ENCODE data around the gene HS1BP3. TPM values are rescaled to one million over a fixed set of nuclear protein-coding genes. Genes with fewer than 3 reads are reported as not detected.

The HS1BP3 gene
- total and polyA plus RNA-seq, 2 of the 13 experiments (the other 11 are each of a cell fraction or from before 2014, with no cell fraction given), result 15.2 to 22.0 TPM

- TF ChIP-seq ZMYM3 (CRISPR knock-in tag; IDR thresholded peaks at IDR 0.05) (peak; percentile 55; the same call in 1 of the 2 replicates), MYNN (CRISPR knock-in tag; IDR thresholded peaks at IDR 0.05; ENCODE audit: low read depth) (no peak), EZH2 (conservative IDR thresholded peaks at IDR 0.05; ENCODE audit: low read depth, low read length) (no peak), SNAPC2 (CRISPR knock-in tag; IDR thresholded peaks at IDR 0.05) (no peak), KDM3A (CRISPR knock-in tag; IDR thresholded peaks at IDR 0.05; ENCODE audit: low read depth) (no peak), ZMAT3 (CRISPR knock-in tag; conservative IDR thresholded peaks at IDR 0.05) (0 out of 2 replicates have a peak, but pooled peaks have one; percentile 55), RBM22 (optimal IDR thresholded peaks at IDR 0.05; ENCODE audit: low read length) (no peak), GFI1 (CRISPR knock-in tag; IDR thresholded peaks at IDR 0.05; ENCODE audit: borderline replicate concordance) (no peak; the same call in 1 of the 2 replicates), ZNF180 (CRISPR knock-in tag; IDR thresholded peaks at IDR 0.05; ENCODE audit: borderline replicate concordance, low read depth) (no peak), HOXD1 (CRISPR knock-in tag; IDR thresholded peaks at IDR 0.05) (peak; percentile 19; the same call in 1 of the 2 replicates), SIX1 (CRISPR knock-in tag; IDR thresholded peaks at IDR 0.05; ENCODE audit: borderline replicate concordance) (no peak), BRF2 (CRISPR knock-in tag; IDR thresholded peaks at IDR 0.05) (no peak), ZNF12 (CRISPR knock-in tag; IDR thresholded peaks at IDR 0.05) (peak; percentile 96)
- TF ChIP-seq, protein P1, sequence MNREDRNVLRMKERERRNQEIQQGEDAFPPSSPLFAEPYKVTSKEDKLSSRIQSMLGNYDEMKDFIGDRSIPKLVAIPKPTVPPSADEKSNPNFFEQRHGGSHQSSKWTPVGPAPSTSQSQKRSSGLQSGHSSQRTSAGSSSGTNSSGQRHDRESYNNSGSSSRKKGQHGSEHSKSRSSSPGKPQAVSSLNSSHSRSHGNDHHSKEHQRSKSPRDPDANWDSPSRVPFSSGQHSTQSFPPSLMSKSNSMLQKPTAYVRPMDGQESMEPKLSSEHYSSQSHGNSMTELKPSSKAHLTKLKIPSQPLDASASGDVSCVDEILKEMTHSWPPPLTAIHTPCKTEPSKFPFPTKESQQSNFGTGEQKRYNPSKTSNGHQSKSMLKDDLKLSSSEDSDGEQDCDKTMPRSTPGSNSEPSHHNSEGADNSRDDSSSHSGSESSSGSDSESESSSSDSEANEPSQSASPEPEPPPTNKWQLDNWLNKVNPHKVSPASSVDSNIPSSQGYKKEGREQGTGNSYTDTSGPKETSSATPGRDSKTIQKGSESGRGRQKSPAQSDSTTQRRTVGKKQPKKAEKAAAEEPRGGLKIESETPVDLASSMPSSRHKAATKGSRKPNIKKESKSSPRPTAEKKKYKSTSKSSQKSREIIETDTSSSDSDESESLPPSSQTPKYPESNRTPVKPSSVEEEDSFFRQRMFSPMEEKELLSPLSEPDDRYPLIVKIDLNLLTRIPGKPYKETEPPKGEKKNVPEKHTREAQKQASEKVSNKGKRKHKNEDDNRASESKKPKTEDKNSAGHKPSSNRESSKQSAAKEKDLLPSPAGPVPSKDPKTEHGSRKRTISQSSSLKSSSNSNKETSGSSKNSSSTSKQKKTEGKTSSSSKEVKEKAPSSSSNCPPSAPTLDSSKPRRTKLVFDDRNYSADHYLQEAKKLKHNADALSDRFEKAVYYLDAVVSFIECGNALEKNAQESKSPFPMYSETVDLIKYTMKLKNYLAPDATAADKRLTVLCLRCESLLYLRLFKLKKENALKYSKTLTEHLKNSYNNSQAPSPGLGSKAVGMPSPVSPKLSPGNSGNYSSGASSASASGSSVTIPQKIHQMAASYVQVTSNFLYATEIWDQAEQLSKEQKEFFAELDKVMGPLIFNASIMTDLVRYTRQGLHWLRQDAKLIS (CRISPR knock-in tag; IDR thresholded peaks at IDR 0.05), result no peak
- TF ChIP-seq, protein P2, sequence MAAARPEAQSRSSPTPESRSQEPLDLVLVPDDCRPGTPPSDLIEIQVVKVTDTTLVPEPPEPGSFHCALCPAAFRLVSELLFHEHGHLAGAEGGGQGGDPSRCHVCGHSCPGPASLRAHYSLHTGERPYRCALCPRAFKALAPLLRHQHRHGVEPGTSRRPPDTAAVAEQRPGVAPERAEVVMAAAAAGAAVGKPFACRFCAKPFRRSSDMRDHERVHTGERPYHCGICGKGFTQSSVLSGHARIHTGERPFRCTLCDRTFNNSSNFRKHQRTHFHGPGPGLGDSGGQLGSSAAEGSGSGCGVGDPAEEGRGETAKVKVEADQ (CRISPR knock-in tag; IDR thresholded peaks at IDR 0.05; ENCODE audit: borderline replicate concordance), result no peak
- TF ChIP-seq, protein P3, sequence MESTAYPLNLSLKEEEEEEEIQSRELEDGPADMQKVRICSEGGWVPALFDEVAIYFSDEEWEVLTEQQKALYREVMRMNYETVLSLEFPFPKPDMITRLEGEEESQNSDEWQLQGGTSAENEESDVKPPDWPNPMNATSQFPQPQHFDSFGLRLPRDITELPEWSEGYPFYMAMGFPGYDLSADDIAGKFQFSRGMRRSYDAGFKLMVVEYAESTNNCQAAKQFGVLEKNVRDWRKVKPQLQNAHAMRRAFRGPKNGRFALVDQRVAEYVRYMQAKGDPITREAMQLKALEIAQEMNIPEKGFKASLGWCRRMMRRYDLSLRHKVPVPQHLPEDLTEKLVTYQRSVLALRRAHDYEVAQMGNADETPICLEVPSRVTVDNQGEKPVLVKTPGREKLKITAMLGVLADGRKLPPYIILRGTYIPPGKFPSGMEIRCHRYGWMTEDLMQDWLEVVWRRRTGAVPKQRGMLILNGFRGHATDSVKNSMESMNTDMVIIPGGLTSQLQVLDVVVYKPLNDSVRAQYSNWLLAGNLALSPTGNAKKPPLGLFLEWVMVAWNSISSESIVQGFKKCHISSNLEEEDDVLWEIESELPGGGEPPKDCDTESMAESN (CRISPR knock-in tag; conservative IDR thresholded peaks at IDR 0.05), result no peak
- TF ChIP-seq, protein P4, sequence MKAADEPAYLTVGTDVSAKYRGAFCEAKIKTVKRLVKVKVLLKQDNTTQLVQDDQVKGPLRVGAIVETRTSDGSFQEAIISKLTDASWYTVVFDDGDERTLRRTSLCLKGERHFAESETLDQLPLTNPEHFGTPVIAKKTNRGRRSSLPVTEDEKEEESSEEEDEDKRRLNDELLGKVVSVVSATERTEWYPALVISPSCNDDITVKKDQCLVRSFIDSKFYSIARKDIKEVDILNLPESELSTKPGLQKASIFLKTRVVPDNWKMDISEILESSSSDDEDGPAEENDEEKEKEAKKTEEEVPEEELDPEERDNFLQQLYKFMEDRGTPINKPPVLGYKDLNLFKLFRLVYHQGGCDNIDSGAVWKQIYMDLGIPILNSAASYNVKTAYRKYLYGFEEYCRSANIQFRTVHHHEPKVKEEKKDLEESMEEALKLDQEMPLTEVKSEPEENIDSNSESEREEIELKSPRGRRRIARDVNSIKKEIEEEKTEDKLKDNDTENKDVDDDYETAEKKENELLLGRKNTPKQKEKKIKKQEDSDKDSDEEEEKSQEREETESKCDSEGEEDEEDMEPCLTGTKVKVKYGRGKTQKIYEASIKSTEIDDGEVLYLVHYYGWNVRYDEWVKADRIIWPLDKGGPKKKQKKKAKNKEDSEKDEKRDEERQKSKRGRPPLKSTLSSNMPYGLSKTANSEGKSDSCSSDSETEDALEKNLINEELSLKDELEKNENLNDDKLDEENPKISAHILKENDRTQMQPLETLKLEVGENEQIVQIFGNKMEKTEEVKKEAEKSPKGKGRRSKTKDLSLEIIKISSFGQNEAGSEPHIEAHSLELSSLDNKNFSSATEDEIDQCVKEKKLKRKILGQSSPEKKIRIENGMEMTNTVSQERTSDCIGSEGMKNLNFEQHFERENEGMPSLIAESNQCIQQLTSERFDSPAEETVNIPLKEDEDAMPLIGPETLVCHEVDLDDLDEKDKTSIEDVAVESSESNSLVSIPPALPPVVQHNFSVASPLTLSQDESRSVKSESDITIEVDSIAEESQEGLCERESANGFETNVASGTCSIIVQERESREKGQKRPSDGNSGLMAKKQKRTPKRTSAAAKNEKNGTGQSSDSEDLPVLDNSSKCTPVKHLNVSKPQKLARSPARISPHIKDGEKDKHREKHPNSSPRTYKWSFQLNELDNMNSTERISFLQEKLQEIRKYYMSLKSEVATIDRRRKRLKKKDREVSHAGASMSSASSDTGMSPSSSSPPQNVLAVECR (CRISPR knock-in tag; IDR thresholded peaks at IDR 0.05; ENCODE audit: borderline replicate concordance), result no peak; the same call in 1 of the 2 replicates
Measured at GRCh38 chr2:20617892-20618467, 32.9 kb downstream of the HS1BP3 start (continued).

All from HepG2 (cell line).